Upper lobe of left lung (tissue), 6 donors: ENCODE data around the gene CACNA1H. TPM values are rescaled to one million over a fixed set of nuclear protein-coding genes. Genes with fewer than 3 reads are reported as not detected.
A peak's percentile ranks its signal among the peaks of the same experiment; 100 is the strongest.
"Not testable (repeated sequence)": the region's sequence is repeated elsewhere in the genome, so short reads cannot be mapped to it uniquely, and the experiment has no call there.

Source experiments
- ATAC-seq, 2 donors: fragments of 200-7000 bp; cut with Tn5 transposase; one replicate each; pipeline ENCODE4 v1.9.1; 2022; ENCODE audit warnings: mild to moderate bottlenecking in 2 of 2, moderate library complexity in 2 of 2; ENCODE audit not compliant: low FRiP score in 2 of 2
- DNase-seq, 2 donors: peaks; one replicate each; pipeline ENCODE4 v3.0.0-alpha.2; 2019 to 2020
- H3K27ac ChIP-seq, 4 donors: fragments of 200-600 bp; sonication (generic); one replicate each; pipeline ENCODE4 v1.5.1; 2016 to 2019
- H3K27me3 ChIP-seq, 4 donors: fragments of 200-600 bp; sonication (generic); one replicate each; pipeline ENCODE4 v1.5.1; 2017 to 2019
- H3K36me3 ChIP-seq, 4 donors: fragments of 200-600 bp; sonication (generic); one replicate each; pipeline ENCODE4 v1.5.1; 2016 to 2019
- H3K4me1 ChIP-seq, 4 donors: fragments of 200-600 bp; sonication (generic); one replicate each; pipeline ENCODE4 v1.5.1; 2018 to 2019
- H3K4me3 ChIP-seq, 4 donors: fragments of 200-600 bp; sonication (generic); one replicate each; pipeline ENCODE4 v1.5.1; 2017 to 2019; ENCODE audit warnings: mild to moderate bottlenecking in 2 of 4, moderate library complexity in 1 of 4
- H3K9me3 ChIP-seq, 4 donors: fragments of 200-600 bp; sonication (generic); one replicate each; pipeline ENCODE4 v1.5.1; 2018 to 2019
- CTCF ChIP-seq, 6 experiments: fragments of 450-650 bp in 4 of 6; fragments of 200-600 bp in 2 of 6; sonication (generic) in 2 of 6; IDR thresholded peaks; one replicate each; pipeline ENCODE4 v1.5.1; 2016 to 2019; ENCODE audit warnings: antibody characterized with exemption in 6 of 6
- EP300 ChIP-seq, 4 donors: sonication (generic); formaldehyde crosslinking; IDR thresholded peaks; one replicate each; pipeline ENCODE4 v1.5.1; 2017; ENCODE audit warnings: antibody characterized with exemption in 4 of 4, control low read depth in 2 of 4
- POLR2A ChIP-seq, 4 donors: fragments of 450-650 bp; IDR thresholded peaks; one replicate each; pipeline ENCODE4 v1.5.1; 2016 to 2017; ENCODE audit warnings: antibody characterized with exemption in 4 of 4, mild to moderate bottlenecking in 2 of 4
- POLR2AphosphoS5 ChIP-seq, 2 donors: sonication (generic); formaldehyde crosslinking; IDR thresholded peaks; one replicate each; pipeline ENCODE4 v1.5.1; 2017; ENCODE audit warnings: antibody characterized with exemption in 2 of 2
- WGBS, 2 donors: methylation state at CpG; one replicate each; pipeline ENCODE4 v1.1.5; 2017 to 2018; 5-methylcytosine and 5-hydroxymethylcytosine counted together
- total RNA-seq, 6 donors: library from RNA; depleted of rRNA in 4 of 6; stranded (reverse); fragments of >200 nt in 4 of 6; gene quantifications; one replicate each; pipeline versions ENCODE4 v1.1.0 to v1.2.1, GENCODE V29; 2016 to 2021
- donor health status: DM: no; HTN: no; CAD: no; lungs with moderate emphysema.
- donor health status: DM: no; HTN: yes; CAD: no; lungs with severe emphysema.

CACNA1H gene
- total RNA-seq, 6 donors from 2014 or later: 6.4 to 46.1 (median 9.3) TPM

- TF ChIP-seq POLR2A (IDR thresholded peaks at IDR 0.05): no peak
- no peak for TF ChIP-seq CTCF (IDR thresholded peaks at IDR 0.05)
- no peak for TF ChIP-seq EP300 (IDR thresholded peaks at IDR 0.05)
- no peak for TF ChIP-seq POLR2AphosphoS5 (IDR thresholded peaks at IDR 0.05)
- 53 to 67% methylated on average over 10 of the region's 10 CpGs for WGBS, 2 donors
- H3K4me3 ChIP-seq: no peak within 1 kb of the TSS
- no peak for ATAC-seq
- H3K27ac ChIP-seq: no peak within 1 kb of the TSS
- DNase-seq: peak in 1 of 2 donors; percentile 66
- no peaks in the 10 kb centered on the region for H3K9me3 ChIP-seq
- H3K4me1 ChIP-seq: no peaks in the 10 kb centered on the region
- no peaks in the 10 kb centered on the region for H3K36me3 ChIP-seq
- H3K27me3 ChIP-seq: no peaks in the 10 kb centered on the region
Measured at GRCh38 chr16:1225051-1225451, 72.1 kb downstream of the CACNA1H start, which contains the start of gene TPSG1. Gene TPSG1, minus strand, starts transcription at chr16:1225268. Its CDS starts 16 bp downstream, at chr16:1225252.

- 37 to 52% methylated on average over 7 to 15 of the region's 24 CpGs for WGBS, 2 donors
- H3K27me3 ChIP-seq, H3K27ac ChIP-seq, ATAC-seq, H3K9me3 ChIP-seq, H3K4me1 ChIP-seq, H3K36me3 ChIP-seq, H3K4me3 ChIP-seq: not testable (repeated sequence)
- DNase-seq: peak in 1 of 2 donors; percentile 83
Measured at GRCh38 chr16:1225728-1226311, 72.9 kb downstream of the CACNA1H start.

- WGBS, 2 donors: 32 to 36% methylated on average over 4 to 9 of the region's 14 CpGs
- DNase-seq: peak in 1 of 2 donors; percentile 61
- not testable (repeated sequence) for H3K27me3 ChIP-seq, H3K36me3 ChIP-seq, H3K27ac ChIP-seq, H3K4me3 ChIP-seq, ATAC-seq, H3K9me3 ChIP-seq, H3K4me1 ChIP-seq
Measured at GRCh38 chr16:1226692-1227091, 73.8 kb downstream of the CACNA1H start.

- not testable (repeated sequence) for H3K4me3 ChIP-seq, H3K4me1 ChIP-seq, H3K27me3 ChIP-seq, H3K36me3 ChIP-seq, H3K27ac ChIP-seq, H3K9me3 ChIP-seq
- ATAC-seq: peak in 1 of 2 donors; percentile 12
- 60 to 63% methylated on average over 5 of the region's 7 CpGs for WGBS, 2 donors
- peak in 1 of 2 donors; percentile 58 for DNase-seq
Measured at GRCh38 chr16:1228227-1228626, 75.3 kb downstream of the CACNA1H start.

- not testable (repeated sequence) for H3K4me1 ChIP-seq, H3K27ac ChIP-seq, H3K27me3 ChIP-seq, H3K4me3 ChIP-seq, H3K9me3 ChIP-seq, H3K36me3 ChIP-seq, ATAC-seq
- DNase-seq: peak in 1 of 2 donors; percentile 27
- WGBS, 2 donors: no CpG with 5 or more reads among the region's 13 CpGs
Measured at GRCh38 chr16:1229476-1229875, 76.6 kb downstream of the CACNA1H start.

GRCh38 chr16:1230084-1230470 lies 77.2 kb downstream of the CACNA1H start, which contains the start of gene TPSB2:
Gene TPSB2, minus strand, starts transcription at chr16:1230184. Its CDS starts 233 bp downstream, at chr16:1229951.
- not testable (repeated sequence) for ATAC-seq, H3K4me3 ChIP-seq, H3K9me3 ChIP-seq, H3K27me3 ChIP-seq, H3K36me3 ChIP-seq, H3K4me1 ChIP-seq, H3K27ac ChIP-seq, DNase-seq
- WGBS, 2 donors: no CpG with 5 or more reads among the region's 11 CpGs

- not testable (repeated sequence) for H3K27ac ChIP-seq, H3K4me1 ChIP-seq, ATAC-seq, H3K36me3 ChIP-seq, H3K4me3 ChIP-seq, H3K27me3 ChIP-seq, H3K9me3 ChIP-seq
- 61 to 80% methylated on average over 6 to 15 of the region's 17 CpGs for WGBS, 2 donors
- peak in 1 of 2 donors; percentile 47 for DNase-seq
Measured at GRCh38 chr16:1230471-1231212, 77.7 kb downstream of the CACNA1H start.

- not testable (repeated sequence) for H3K27me3 ChIP-seq, ATAC-seq, H3K4me3 ChIP-seq, H3K27ac ChIP-seq, H3K4me1 ChIP-seq, H3K9me3 ChIP-seq, H3K36me3 ChIP-seq
- no CpG with 5 or more reads among the region's 7 CpGs for WGBS, 2 donors
- peak in 1 of 2 donors; percentile 33 for DNase-seq
Measured at GRCh38 chr16:1231301-1231700, 78.4 kb downstream of the CACNA1H start.

DNA sequence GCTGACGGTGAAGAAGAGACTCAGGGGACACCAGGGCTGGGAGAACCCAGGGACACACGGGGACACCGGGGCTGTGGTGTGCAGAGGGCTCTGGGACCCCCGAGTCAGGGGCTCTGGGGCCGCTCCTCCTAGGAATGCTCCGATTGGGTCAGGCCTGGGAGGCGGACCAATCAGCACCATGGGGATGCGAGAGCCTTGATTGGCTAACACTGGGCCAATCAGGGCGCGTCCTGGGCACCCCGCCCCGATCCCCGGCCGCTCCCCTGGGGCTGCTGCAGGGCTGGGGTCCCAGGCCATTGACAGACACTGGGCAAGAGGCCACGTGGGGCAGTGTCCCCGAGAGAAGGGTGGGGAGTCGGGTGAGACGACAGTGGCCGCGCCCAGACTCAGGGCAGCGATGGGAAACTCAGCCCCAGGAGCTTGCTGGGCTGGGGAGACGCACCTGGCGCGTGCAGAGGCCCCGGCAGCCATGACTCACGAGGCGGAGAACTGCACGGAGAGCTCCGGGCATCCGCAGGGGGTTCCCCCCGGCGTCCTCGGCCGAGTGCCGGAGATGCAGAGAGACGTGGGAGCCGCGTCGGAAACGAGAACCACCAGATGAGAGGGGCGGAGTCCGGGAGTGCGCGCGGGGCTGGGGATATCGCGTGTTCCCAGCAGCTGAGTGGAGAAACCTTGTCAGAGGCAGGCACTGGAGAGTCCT lies 79.3 kb downstream of the CACNA1H start:
- not testable (repeated sequence) for H3K4me3 ChIP-seq, H3K27me3 ChIP-seq, H3K4me1 ChIP-seq, H3K27ac ChIP-seq, H3K36me3 ChIP-seq, H3K9me3 ChIP-seq, DNase-seq
- no CpG with 5 or more reads among the region's 47 CpGs for WGBS, 2 donors
- peak in 1 of 2 donors; percentile 18 for ATAC-seq

DNA sequence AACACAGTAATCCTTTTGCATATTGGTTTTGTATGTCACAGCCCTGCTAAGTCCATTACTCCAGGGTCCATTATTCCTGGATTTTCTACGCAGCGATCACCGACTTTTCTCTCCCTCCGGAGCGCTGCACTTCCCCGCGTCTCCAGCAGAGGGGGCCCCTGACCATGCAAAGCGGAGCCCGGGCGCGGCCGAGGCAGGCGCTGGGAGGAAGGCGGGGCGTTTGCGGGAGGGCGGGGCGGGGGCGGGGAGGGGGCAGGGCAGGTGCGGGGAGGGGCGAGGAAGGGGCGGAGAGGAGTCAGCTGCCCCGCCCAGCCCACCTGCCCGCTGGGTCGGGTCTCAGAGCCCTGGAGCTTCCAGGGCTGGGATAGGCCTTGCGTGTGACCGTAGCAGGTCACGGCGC lies 83.8 kb downstream of the CACNA1H start:
- not testable (repeated sequence) for DNase-seq, H3K27me3 ChIP-seq, H3K27ac ChIP-seq, H3K36me3 ChIP-seq, H3K4me1 ChIP-seq, H3K9me3 ChIP-seq, H3K4me3 ChIP-seq
- ATAC-seq: peak; percentile 42 to 72
- WGBS, 2 donors: no CpG with 5 or more reads among the region's 29 CpGs
